Stimulated activated naive CD4-positive, alpha-beta T cell (primary cell): ENCODE measurements around the gene MMRN1.
A peak's percentile ranks its signal among the peaks of the same experiment; 100 is the strongest.

ENCODE experiments used
- DNase-seq, 6 experiments: peaks; one replicate each; lab custom pipeline; 2025; lab: John Stamatoyannopoulos, UW

MMRN1 gene

GRCh38 chr4:89894649-89895550 lies at the start of gene MMRN1:
Gene MMRN1 (plus strand): TSS chr4:89894854. CDS start chr4:89894972, 118 bp downstream.
- peak in 2 of 6 experiments; percentile 26 to 36 for DNase-seq

GRCh38 chr4:89847571-89848325 lies 46.9 kb upstream of the MMRN1 start:
- no peak for DNase-seq

GRCh38 chr4:89855236-89855635 lies 39.4 kb upstream of the MMRN1 start:
- DNase-seq = no peak

GRCh38 chr4:89860971-89861370 lies 33.7 kb upstream of the MMRN1 start:
- DNase-seq = no peak

- no peak for DNase-seq
Measured at GRCh38 chr4:89863533-89863932, 31.1 kb upstream of the MMRN1 start.

- DNase-seq = no peak
Measured at GRCh38 chr4:89868276-89868675, 26.4 kb upstream of the MMRN1 start.

- DNase-seq = peak in 2 of 6 experiments; percentile 1 to 7
Measured at GRCh38 chr4:89868999-89869589, 25.6 kb upstream of the MMRN1 start.

- DNase-seq = no peak
Measured at GRCh38 chr4:89871211-89871610, 23.4 kb upstream of the MMRN1 start.

GRCh38 chr4:89876548-89876947 lies 18.1 kb upstream of the MMRN1 start:
- DNase-seq = no peak

GRCh38 chr4:89878611-89879010 lies 16.0 kb upstream of the MMRN1 start:
- no peak for DNase-seq

GRCh38 chr4:89879215-89879614 lies 15.4 kb upstream of the MMRN1 start:
- DNase-seq = no peak

- no peak for DNase-seq
Measured at GRCh38 chr4:89889289-89889688, 5.4 kb upstream of the MMRN1 start.

- no peak for DNase-seq
Measured at GRCh38 chr4:89897867-89898266, 3.2 kb downstream of the MMRN1 start.

- DNase-seq = peak in 1 of 6 experiments; percentile 18
Measured at GRCh38 chr4:89898304-89898716, 3.7 kb downstream of the MMRN1 start.

- no peak for DNase-seq
Measured at GRCh38 chr4:89899152-89899551, 4.5 kb downstream of the MMRN1 start.

GRCh38 chr4:89899854-89900253 lies 5.2 kb downstream of the MMRN1 start:
- no peak for DNase-seq

- DNase-seq = peak in 5 of 6 experiments; percentile 13 to 65 (median 37)
Measured at GRCh38 chr4:89901808-89902431, 7.3 kb downstream of the MMRN1 start.

GRCh38 chr4:89904524-89904923 lies 9.9 kb downstream of the MMRN1 start:
- no peak for DNase-seq

GRCh38 chr4:89906316-89906715 lies 11.7 kb downstream of the MMRN1 start:
- no peak for DNase-seq

- no peak for DNase-seq
Measured at GRCh38 chr4:89906777-89907521, 12.3 kb downstream of the MMRN1 start.

GRCh38 chr4:89909889-89910288 lies 15.2 kb downstream of the MMRN1 start:
- no peak for DNase-seq
